Retina (tissue), 1 donor: ENCODE data around the gene SLC22A4.

Source experiments
- DNase-seq: peaks from one replicate; pipeline ENCODE4 v3.0.0-alpha.2; 2016

Gene SLC22A4

GRCh38 chr5:132300577-132301343 is 6.6 kb downstream of the SLC22A4 start:
- no peak for DNase-seq

GRCh38 chr5:132301344-132302271 is 7.4 kb downstream of the SLC22A4 start:
- no peak for DNase-seq

- no peak for DNase-seq
Observed at GRCh38 chr5:132302413-132302812, 8.2 kb downstream of the SLC22A4 start.

- no peak for DNase-seq
Observed at GRCh38 chr5:132303589-132303988, 9.4 kb downstream of the SLC22A4 start.

- no peak for DNase-seq
Observed at GRCh38 chr5:132305420-132305819, 11.2 kb downstream of the SLC22A4 start.

GRCh38 chr5:132308701-132309100 is 14.5 kb downstream of the SLC22A4 start:
- no peak for DNase-seq

DNA sequence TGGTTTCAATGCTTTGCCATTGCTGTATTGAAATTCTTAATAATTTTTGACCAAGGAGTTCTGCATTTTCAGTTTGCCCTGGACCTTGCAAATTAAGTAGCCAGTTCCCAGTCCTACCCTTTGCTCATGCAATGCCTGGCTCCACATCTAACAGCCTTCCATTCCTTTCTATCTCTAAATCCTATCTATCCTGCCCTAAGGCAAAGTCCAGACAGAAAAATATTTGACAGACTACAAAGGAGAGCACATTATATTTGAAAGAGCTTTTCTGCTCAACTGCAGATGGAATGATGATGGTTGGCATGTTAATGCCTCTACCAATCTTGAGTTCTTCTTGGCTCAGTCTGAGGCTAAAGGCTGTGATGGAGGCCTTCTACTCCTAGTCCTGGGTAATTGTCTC is 15.5 kb downstream of the SLC22A4 start:
- no peak for DNase-seq

DNA sequence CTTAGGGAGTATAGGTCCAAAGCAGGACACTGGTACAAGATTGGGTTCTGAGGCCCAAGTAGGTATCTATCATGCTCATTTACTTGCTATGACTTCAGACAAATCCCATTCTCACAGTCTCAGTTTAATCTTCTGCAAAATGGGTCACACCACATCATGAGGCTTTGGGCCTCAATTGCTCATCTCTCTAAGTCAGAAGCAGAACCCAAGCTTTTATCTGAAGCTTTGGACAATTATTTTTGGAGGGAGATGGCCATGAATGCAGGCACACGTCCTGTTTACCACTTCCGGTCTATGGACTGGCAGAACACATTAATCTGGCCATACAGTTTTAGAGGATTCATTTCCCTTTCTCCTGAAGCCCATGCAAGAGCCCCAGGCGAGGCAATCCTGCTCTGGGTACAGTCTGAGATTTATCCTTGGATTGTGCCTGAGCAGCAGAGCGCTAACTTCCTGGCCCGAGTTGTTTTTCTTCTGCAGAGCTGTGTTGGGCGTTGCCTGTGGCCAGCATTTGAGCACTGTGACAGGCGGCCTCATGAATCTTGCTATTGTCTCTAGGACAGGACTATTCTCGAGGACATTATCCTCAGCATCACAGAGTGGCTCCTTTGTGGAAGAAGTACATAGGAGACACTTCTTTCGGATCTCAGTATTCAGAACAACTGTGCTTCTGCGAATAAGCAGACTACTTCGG is 16.1 kb downstream of the SLC22A4 start:
- no peak for DNase-seq

DNA sequence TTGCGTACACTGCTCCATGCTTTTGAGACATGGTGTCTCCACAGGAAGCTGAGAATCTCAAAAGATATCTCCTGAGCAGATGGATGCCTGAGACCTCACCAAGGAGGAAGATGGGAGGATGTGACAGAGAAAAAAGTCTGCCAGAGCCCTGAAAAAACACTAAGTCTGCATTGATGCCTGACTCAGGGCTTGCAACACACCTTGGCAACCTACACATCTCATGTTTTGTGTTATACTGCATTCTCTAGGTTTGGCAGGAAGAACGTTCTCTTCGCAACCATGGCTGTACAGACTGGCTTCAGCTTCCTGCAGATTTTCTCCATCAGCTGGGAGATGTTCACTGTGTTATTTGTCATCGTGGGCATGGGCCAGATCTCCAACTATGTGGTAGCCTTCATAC is 19.2 kb downstream of the SLC22A4 start:
- DNase-seq: no peak

DNA sequence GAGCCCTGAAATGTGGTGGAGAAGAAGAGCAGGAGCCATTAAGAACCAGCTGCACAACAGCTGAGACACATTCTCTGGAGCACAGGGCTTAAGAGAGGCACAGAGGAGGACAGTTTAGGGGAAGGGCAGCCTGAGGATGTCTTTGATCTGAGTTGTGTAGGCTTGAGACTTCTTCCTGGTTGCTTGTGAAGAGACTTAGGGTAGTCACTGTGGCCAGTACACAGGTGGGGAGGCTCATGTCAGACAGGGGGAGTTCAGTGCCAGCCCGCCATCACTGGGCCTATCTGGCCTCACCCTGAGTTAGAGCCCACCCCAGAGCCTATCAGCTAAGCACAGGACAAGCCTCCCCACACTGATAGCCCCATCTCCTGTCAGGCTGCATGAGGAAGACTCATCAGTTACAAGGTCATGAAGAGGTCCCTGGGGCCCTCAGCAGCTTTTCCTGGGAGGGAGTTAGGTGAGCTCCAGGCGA is 19.8 kb downstream of the SLC22A4 start:
- no peak for DNase-seq

GRCh38 chr5:132315529-132316067 is 21.4 kb downstream of the SLC22A4 start:
- no peak for DNase-seq

GRCh38 chr5:132319975-132320374 is 25.8 kb downstream of the SLC22A4 start:
- no peak for DNase-seq

DNA sequence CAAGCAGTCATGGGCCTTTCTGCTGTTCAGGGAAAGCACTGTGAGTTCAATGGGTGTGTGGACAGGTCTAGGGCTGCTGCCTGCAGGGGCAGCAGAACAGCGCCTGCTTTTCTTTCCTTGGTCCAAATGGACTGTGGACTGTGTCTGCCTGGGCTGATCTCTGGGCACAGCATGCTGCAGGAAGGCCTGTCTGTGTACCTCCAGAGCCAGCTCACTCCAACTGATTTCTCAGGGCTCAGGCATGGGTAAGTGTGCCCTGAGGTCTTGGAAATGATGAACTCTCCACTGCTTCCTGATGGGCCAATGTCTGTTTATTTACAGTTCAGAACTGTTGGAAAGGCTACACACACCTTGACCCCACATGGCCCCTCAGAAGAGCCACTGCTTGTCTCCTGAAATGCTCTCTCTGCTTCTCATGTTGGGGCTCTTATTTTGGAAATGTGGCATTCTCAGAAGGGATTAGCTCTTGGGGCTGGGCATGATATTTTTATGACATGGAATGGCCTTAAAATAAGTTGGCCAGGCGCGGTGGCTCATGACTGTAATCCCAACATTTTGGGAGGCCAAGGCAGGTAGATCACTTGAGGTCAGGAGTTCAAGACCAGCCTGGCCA is 27.0 kb downstream of the SLC22A4 start:
- DNase-seq: no peak

GRCh38 chr5:132322266-132322665 is 28.1 kb downstream of the SLC22A4 start:
- no peak for DNase-seq

GRCh38 chr5:132323202-132323601 is 29.0 kb downstream of the SLC22A4 start:
- no peak for DNase-seq

DNA sequence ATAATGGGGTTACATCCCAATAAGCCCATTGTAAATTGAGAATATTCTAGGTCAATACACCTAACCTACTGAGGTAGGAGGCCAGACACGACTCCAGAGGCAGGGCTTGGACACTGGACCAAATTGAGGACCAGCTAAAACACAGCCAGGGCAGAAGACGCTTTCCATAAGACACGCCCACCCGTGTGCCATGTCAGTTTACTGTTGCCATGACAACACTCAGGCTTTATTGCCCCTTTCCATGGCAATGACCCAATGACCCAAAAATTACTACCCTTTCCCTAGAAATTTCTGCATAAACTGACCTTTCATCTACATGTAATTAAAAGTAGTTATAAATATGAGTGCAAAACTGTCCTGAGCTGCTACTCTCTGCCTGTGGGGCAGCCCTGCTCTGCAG is 31.5 kb downstream of the SLC22A4 start:
- DNase-seq: no peak

GRCh38 chr5:132327252-132327955 is 33.2 kb downstream of the SLC22A4 start:
- no peak for DNase-seq

DNA sequence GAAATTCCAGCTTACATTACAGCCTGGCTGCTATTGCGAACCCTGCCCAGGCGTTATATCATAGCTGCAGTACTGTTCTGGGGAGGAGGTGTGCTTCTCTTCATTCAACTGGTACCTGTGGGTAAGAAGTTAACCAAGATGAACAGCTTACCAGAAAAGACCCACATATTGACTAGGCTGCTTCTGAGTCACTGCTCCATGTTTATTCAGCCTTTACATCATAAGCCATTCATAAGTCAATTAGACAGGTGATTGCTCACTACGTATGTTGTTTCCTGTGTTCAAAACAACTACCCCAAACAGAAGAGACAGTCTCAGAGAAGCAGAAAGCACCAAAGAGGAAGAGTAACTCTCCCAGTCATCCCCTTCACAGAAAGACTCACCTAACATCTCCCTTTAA is 40.6 kb downstream of the SLC22A4 start:
- DNase-seq: no peak

GRCh38 chr5:132335402-132335801 is 41.2 kb downstream of the SLC22A4 start:
- no peak for DNase-seq

GRCh38 chr5:132339502-132339901 is 45.3 kb downstream of the SLC22A4 start:
- DNase-seq: no peak

DNA sequence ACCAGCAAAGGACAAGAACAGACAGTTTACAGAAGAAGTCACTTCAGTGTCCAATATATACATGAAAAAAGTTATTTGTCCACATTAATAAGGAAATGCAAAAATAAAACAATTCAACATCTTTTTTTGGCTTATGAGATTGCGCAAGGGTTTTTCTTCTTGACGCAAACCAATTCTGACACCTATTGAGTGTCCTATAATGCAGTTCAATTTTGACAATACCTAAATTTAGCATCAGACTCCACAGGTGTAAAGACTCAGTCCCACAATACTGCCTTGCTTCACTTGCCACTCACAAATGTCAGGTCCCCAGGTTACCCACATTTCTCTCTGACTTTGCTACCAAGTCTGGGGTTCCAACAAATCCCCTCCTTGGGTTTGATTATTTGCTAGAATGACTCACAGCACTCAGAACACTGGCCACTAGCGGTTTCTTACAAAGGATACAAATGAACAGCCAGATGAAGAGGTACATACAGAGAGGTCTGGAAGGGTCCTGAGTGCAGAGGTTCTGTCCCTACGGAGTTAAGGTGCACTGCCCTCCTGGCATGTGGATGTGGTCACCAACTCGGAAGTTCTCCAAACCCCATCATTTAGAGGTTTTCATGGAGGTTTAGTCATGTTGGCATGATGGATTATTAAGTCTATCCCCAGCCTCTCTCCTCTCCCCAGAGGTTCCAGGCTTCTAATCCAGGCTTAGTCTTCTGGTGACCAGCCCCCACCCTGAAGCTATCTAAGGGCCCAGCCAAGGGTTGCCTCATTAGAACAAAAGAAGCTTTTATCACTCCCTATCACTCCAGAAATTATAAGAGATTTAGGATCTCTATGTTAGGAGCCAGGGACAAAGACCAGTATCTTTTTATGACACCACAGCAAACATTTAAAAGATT is 48.3 kb downstream of the SLC22A4 start:
- DNase-seq: no peak
